Measurements from ENCODE around the gene PPP4R1.

DNA sequence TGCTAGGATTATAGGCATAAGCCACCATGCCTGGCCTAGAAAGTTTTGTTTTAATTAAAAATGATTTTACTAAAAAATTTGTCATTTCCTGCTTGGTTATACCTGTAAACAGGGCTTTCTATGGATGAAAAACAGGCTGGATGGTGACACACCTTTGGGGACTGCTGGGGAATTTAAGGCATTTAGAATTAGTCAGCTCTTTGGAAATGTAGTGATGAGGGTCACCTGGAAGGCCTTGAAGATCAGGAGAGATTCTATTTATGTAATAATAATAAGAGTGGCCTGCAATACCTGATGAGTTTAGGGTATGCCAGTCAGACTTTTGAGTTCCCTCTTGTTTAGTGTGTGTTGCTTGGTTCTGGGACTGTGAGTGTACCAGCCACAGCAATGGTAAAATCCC lies 87.9 kb downstream of the PPP4R1 start:
- TF ChIP-seq CTCF (IDR thresholded peaks at IDR 0.05) (no peak), ZFX (IDR thresholded peaks at IDR 0.05; ENCODE audit: borderline replicate concordance) (no peak)
